ENCODE results near the gene MAF.

GRCh38 chr16:79573071-79573470 is 27.5 kb downstream of the MAF start:
- no peak for TF ChIP-seq CTCF (conservative IDR thresholded peaks at IDR 0.05)
- TF ChIP-seq EZH2 (IDR thresholded peaks at IDR 0.05; ENCODE audit: low read depth) = no peak
